AG20443 (cell line): ENCODE measurements around the gene ADAMTS17.

Source experiments
- DNase-seq: peaks from one replicate; pipeline ENCODE4 v3.0.0; 2012; ENCODE audit warnings: low spot score, mixed read lengths

The ADAMTS17 gene

GRCh38 chr15:100022391-100022790, 319.4 kb downstream of the ADAMTS17 start:
- DNase-seq: no peak

GRCh38 chr15:100021653-100022052, 320.1 kb downstream of the ADAMTS17 start:
- DNase-seq: no peak

GRCh38 chr15:100020614-100021013, 321.2 kb downstream of the ADAMTS17 start:
- no peak for DNase-seq

- no peak for DNase-seq
Measured at GRCh38 chr15:100020189-100020588, 321.6 kb downstream of the ADAMTS17 start.

GRCh38 chr15:100019601-100020000, 322.2 kb downstream of the ADAMTS17 start:
- DNase-seq: no peak

- no peak for DNase-seq
Measured at GRCh38 chr15:100018191-100018590, 323.6 kb downstream of the ADAMTS17 start.

- no peak for DNase-seq
Measured at GRCh38 chr15:100017140-100017539, 324.6 kb downstream of the ADAMTS17 start.

- DNase-seq: no peak
Measured at GRCh38 chr15:100016632-100017031, 325.1 kb downstream of the ADAMTS17 start.

GRCh38 chr15:100011235-100011634, 330.5 kb downstream of the ADAMTS17 start:
- DNase-seq: no peak

GRCh38 chr15:100009372-100009771, 332.4 kb downstream of the ADAMTS17 start:
- no peak for DNase-seq

GRCh38 chr15:100008258-100008657, 333.5 kb downstream of the ADAMTS17 start:
- no peak for DNase-seq

GRCh38 chr15:100007609-100008008, 334.2 kb downstream of the ADAMTS17 start:
- no peak for DNase-seq

- no peak for DNase-seq
Measured at GRCh38 chr15:100005715-100006114, 336.1 kb downstream of the ADAMTS17 start.

- no peak for DNase-seq
Measured at GRCh38 chr15:100005013-100005412, 336.8 kb downstream of the ADAMTS17 start.

GRCh38 chr15:100002787-100003536, 338.8 kb downstream of the ADAMTS17 start:
- DNase-seq: no peak

GRCh38 chr15:100002086-100002620, 339.6 kb downstream of the ADAMTS17 start:
- DNase-seq: no peak

- DNase-seq: no peak
Measured at GRCh38 chr15:100001405-100001804, 340.4 kb downstream of the ADAMTS17 start.

- no peak for DNase-seq
Measured at GRCh38 chr15:99999282-100000070, 342.3 kb downstream of the ADAMTS17 start.

- no peak for DNase-seq
Measured at GRCh38 chr15:99998661-99999101, 343.1 kb downstream of the ADAMTS17 start.

- no peak for DNase-seq
Measured at GRCh38 chr15:99997112-99997651, 344.6 kb downstream of the ADAMTS17 start.

- no peak for DNase-seq
Measured at GRCh38 chr15:99996660-99997059, 345.1 kb downstream of the ADAMTS17 start.

- DNase-seq: no peak
Measured at GRCh38 chr15:99995543-99995942, 346.2 kb downstream of the ADAMTS17 start.

- DNase-seq: no peak
Measured at GRCh38 chr15:99994849-99995248, 346.9 kb downstream of the ADAMTS17 start.
